Measurements from ENCODE around the gene PRSS2.

PRSS2 gene

DNA sequence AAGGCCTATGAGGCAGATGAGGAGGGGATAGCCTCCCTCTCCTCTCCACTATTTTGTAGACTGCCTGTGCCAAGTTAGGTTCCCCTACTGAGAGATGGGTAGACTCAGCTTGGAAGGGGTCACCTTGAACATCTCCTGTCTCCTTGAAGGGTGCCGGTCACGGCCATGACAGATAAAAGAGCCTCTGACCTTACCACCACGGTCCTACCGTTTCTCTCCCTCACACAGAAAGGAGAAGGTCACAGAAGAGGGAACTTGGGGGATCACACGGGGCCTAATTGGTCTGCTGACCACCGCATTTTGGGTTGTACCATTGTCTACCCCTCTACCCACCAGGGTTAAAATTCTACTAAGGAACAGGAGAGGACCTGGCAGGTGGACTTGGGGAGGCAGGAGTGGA lies 17.0 kb downstream of the PRSS2 start:
- H3K9me3 ChIP-seq (ENCODE audit: control insufficient read depth in 2 of 2, low read length in 2 of 2), result no peaks in the 10 kb centered on the region
- no peak overlapping the region for H3K27ac ChIP-seq (ENCODE audit: low read length)
- no peak overlapping the region for H3K9ac ChIP-seq (ENCODE audit: low read length in 2 of 2)
- H3K4me1 ChIP-seq (ENCODE audit: control insufficient read depth, insufficient read depth, low read length), result peaks cover 5% of the 10 kb centered on the region
- H3K36me3 ChIP-seq (ENCODE audit: control insufficient read depth in 2 of 2, insufficient read depth in 2 of 2, low read length in 2 of 2), result no peaks in the 10 kb centered on the region
- H3K27me3 ChIP-seq (ENCODE audit: control insufficient read depth in 1 of 2, insufficient read depth in 2 of 2, low read length in 2 of 2), result peaks cover 3 to 7% of the 10 kb centered on the region in 2 donors
- H3K4me3 ChIP-seq (ENCODE audit: low read length in 2 of 2), result no peak overlapping the region

DNA sequence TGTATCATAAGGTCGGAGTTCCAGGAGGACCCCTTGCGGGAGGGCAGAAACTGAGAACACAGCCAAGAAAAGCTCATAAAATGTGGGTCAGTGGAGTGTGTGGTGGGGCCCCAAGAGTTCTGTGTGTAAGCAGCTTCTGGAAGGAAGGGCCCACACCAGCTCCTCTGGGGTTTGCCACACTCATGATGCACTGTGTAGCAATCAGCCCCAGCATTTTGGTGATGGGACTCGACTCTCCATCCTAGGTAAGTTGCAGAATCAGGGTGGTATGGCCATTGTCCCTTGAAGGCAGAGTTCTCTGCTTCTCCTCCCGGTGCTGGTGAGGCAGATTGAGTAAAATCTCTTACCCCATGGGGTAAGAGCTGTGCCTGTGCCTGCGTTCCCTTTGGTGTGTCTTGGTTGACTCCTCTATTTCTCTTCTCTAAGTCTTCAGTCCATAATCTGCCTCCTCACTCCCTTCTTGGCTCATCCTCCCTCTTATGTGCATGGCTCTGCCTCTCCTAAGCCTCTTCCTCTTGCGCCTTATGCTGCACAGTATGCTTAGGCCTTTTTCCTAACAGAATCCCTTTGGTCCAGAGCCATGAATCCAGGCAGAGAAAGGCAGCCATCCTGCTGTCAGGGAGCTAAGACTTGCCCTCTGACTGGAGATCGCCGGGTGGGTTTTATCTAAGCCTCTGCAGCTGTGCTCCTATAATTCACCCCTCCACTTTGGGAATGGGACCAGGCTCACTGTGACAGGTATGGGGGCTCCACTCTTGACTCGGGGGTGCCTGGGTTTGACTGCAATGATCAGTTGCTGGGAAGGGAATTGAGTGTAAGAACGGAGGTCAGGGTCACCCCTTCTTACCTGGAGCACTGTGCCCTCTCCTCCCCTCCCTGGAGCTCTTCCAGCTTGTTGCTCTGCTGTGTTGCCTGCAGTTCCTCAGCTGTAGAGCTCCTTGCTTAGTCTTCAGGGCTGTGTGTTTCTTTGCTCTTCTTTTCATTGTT lies 17.8 kb downstream of the PRSS2 start:
- Histone ChIP-seq H3K27ac (ENCODE audit: low read length) (no peak overlapping the region), H3K4me3 (ENCODE audit: low read length in 2 of 2) (no peak overlapping the region), H3K27me3 (ENCODE audit: control insufficient read depth in 1 of 2, insufficient read depth in 2 of 2, low read length in 2 of 2) (peaks cover 0 to 14% of the 10 kb centered on the region in 2 donors), H3K9me3 (ENCODE audit: control insufficient read depth in 2 of 2, low read length in 2 of 2) (no peaks in the 10 kb centered on the region), H3K4me1 (ENCODE audit: control insufficient read depth, insufficient read depth, low read length) (no peaks in the 10 kb centered on the region), H3K36me3 (ENCODE audit: control insufficient read depth in 2 of 2, insufficient read depth in 2 of 2, low read length in 2 of 2) (no peaks in the 10 kb centered on the region), H3K9ac (ENCODE audit: low read length in 2 of 2) (no peak overlapping the region)

DNA sequence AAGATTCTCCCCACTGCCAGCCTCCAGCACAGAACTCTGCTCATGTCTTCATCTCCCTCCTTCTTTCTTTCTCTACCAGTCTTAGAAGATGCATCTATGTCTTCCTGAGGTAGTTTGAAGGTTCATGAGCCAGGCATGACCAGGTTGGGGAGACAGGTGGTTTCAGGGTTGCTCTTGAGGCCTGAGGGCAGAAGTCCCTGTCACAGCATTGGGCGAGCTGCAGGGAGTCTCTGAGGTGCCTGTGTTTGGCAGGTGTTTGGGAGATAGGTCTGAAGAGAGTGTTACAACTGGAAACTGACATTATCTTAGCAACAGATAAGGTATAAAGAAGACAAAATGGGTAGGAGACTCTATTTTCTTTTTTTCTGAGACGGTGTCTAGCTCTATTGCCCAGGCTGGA lies 18.7 kb downstream of the PRSS2 start:
- Histone ChIP-seq H3K27ac (ENCODE audit: low read length) (no peak overlapping the region), H3K9ac (ENCODE audit: low read length in 2 of 2) (no peak overlapping the region), H3K4me1 (ENCODE audit: control insufficient read depth, insufficient read depth, low read length) (no peaks in the 10 kb centered on the region), H3K4me3 (ENCODE audit: low read length in 2 of 2) (no peak overlapping the region), H3K36me3 (ENCODE audit: control insufficient read depth in 2 of 2, insufficient read depth in 2 of 2, low read length in 2 of 2) (no peaks in the 10 kb centered on the region), H3K9me3 (ENCODE audit: control insufficient read depth in 2 of 2, low read length in 2 of 2) (no peaks in the 10 kb centered on the region), H3K27me3 (ENCODE audit: control insufficient read depth in 1 of 2, insufficient read depth in 2 of 2, low read length in 2 of 2) (peaks cover 0 to 19% of the 10 kb centered on the region in 2 donors)

DNA sequence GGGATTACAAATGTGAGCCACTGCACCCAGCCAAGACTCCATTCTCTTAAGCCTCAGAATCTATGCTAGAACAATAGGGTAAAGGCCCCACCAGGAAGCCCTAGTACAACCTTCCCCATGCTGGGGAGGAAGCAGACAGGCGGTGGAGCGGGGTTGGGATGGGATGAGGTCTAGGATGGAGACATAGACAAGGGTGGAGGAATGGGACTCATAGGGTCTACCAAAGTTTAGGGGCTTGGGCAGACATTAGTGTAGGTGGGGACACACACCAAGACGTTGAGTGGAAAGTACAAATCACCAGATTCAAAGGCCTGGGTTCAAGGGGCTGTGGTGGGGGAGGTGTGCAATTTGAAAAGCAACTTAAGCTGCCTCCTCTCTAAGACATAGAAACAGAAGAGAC lies 19.3 kb downstream of the PRSS2 start:
- Histone ChIP-seq H3K4me3 (ENCODE audit: low read length in 2 of 2) (no peak overlapping the region), H3K9me3 (ENCODE audit: control insufficient read depth in 2 of 2, low read length in 2 of 2) (no peaks in the 10 kb centered on the region), H3K27ac (ENCODE audit: low read length) (no peak overlapping the region), H3K36me3 (ENCODE audit: control insufficient read depth in 2 of 2, insufficient read depth in 2 of 2, low read length in 2 of 2) (no peaks in the 10 kb centered on the region), H3K4me1 (ENCODE audit: control insufficient read depth, insufficient read depth, low read length) (no peaks in the 10 kb centered on the region), H3K9ac (ENCODE audit: low read length in 2 of 2) (no peak overlapping the region), H3K27me3 (ENCODE audit: control insufficient read depth in 1 of 2, insufficient read depth in 2 of 2, low read length in 2 of 2) (peaks cover 0 to 24% of the 10 kb centered on the region in 2 donors)

DNA sequence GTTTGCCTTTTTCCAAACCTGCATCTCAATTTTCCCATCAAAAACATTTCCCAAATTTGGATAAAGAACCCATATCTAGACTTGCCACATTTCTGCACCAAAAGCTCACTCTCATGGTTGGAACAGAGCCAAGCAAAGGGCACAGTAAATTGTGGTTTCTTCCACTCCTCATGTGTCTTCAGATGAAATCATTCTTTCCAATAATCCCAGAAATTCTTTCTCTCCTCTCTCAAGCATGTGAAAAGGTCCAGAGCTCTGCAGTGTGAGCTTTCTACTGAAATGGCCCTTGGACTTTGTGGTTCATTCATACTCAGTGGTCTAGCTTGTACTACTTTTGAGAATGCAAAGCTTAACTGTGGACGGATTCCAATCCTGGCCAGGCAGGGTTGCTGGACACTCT lies 19.8 kb downstream of the PRSS2 start:
- Histone ChIP-seq H3K27ac (ENCODE audit: low read length) (no peak overlapping the region), H3K36me3 (ENCODE audit: control insufficient read depth in 2 of 2, insufficient read depth in 2 of 2, low read length in 2 of 2) (no peaks in the 10 kb centered on the region), H3K9me3 (ENCODE audit: control insufficient read depth in 2 of 2, low read length in 2 of 2) (no peaks in the 10 kb centered on the region), H3K9ac (ENCODE audit: low read length in 2 of 2) (no peak overlapping the region), H3K27me3 (ENCODE audit: control insufficient read depth in 1 of 2, insufficient read depth in 2 of 2, low read length in 2 of 2) (peaks cover 2 to 28% of the 10 kb centered on the region in 2 donors), H3K4me1 (ENCODE audit: control insufficient read depth, insufficient read depth, low read length) (no peaks in the 10 kb centered on the region), H3K4me3 (ENCODE audit: low read length in 2 of 2) (no peak overlapping the region)

DNA sequence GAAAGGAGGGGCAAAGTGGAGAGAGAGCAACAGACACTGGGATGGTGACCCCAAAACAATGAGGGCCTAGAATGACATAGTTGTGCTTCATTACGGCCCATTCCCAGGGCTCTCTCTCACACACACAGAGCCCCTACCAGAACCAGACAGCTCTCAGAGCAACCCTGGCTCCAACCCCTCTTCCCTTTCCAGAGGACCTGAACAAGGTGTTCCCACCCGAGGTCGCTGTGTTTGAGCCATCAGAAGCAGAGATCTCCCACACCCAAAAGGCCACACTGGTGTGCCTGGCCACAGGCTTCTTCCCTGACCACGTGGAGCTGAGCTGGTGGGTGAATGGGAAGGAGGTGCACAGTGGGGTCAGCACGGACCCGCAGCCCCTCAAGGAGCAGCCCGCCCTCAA lies 20.7 kb downstream of the PRSS2 start:
- Histone ChIP-seq H3K27ac (ENCODE audit: low read length) (no peak overlapping the region), H3K9ac (ENCODE audit: low read length in 2 of 2) (no peak overlapping the region), H3K36me3 (ENCODE audit: control insufficient read depth in 2 of 2, insufficient read depth in 2 of 2, low read length in 2 of 2) (no peaks in the 10 kb centered on the region), H3K9me3 (ENCODE audit: control insufficient read depth in 2 of 2, low read length in 2 of 2) (no peaks in the 10 kb centered on the region), H3K4me3 (ENCODE audit: low read length in 2 of 2) (no peak overlapping the region), H3K27me3 (ENCODE audit: control insufficient read depth in 1 of 2, insufficient read depth in 2 of 2, low read length in 2 of 2) (peaks cover 11 to 37% of the 10 kb centered on the region in 2 donors), H3K4me1 (ENCODE audit: control insufficient read depth, insufficient read depth, low read length) (peaks cover 3% of the 10 kb centered on the region)

DNA sequence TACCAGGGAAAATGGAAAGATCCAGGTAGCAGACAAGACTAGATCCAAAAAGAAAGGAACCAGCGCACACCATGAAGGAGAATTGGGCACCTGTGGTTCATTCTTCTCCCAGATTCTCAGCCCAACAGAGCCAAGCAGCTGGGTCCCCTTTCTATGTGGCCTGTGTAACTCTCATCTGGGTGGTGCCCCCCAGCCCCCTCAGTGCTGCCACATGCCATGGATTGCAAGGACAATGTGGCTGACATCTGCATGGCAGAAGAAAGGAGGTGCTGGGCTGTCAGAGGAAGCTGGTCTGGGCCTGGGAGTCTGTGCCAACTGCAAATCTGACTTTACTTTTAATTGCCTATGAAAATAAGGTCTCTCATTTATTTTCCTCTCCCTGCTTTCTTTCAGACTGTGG lies 21.4 kb downstream of the PRSS2 start:
- no peak overlapping the region for H3K27ac ChIP-seq (ENCODE audit: low read length)
- H3K9ac ChIP-seq (ENCODE audit: low read length in 2 of 2), result no peak overlapping the region
- H3K9me3 ChIP-seq (ENCODE audit: control insufficient read depth in 2 of 2, low read length in 2 of 2), result no peaks in the 10 kb centered on the region
- no peaks in the 10 kb centered on the region for H3K36me3 ChIP-seq (ENCODE audit: control insufficient read depth in 2 of 2, insufficient read depth in 2 of 2, low read length in 2 of 2)
- H3K27me3 ChIP-seq (ENCODE audit: control insufficient read depth in 1 of 2, insufficient read depth in 2 of 2, low read length in 2 of 2), result peaks cover 17 to 37% of the 10 kb centered on the region in 2 donors
- H3K4me3 ChIP-seq (ENCODE audit: low read length in 2 of 2), result no peak overlapping the region
- H3K4me1 ChIP-seq (ENCODE audit: control insufficient read depth, insufficient read depth, low read length), result peaks cover 8% of the 10 kb centered on the region

DNA sequence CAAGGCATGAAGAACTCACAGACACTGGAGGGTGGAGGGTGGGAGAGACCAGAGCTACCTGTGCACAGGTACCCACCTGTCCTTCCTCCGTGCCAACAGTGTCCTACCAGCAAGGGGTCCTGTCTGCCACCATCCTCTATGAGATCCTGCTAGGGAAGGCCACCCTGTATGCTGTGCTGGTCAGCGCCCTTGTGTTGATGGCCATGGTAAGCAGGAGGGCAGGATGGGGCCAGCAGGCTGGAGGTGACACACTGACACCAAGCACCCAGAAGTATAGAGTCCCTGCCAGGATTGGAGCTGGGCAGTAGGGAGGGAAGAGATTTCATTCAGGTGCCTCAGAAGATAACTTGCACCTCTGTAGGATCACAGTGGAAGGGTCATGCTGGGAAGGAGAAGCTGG lies 21.8 kb downstream of the PRSS2 start:
- Histone ChIP-seq H3K27ac (ENCODE audit: low read length) (no peak overlapping the region), H3K9me3 (ENCODE audit: control insufficient read depth in 2 of 2, low read length in 2 of 2) (no peaks in the 10 kb centered on the region), H3K4me1 (ENCODE audit: control insufficient read depth, insufficient read depth, low read length) (peaks cover 13% of the 10 kb centered on the region), H3K36me3 (ENCODE audit: control insufficient read depth in 2 of 2, insufficient read depth in 2 of 2, low read length in 2 of 2) (no peaks in the 10 kb centered on the region), H3K27me3 (ENCODE audit: control insufficient read depth in 1 of 2, insufficient read depth in 2 of 2, low read length in 2 of 2) (peaks cover 22 to 40% of the 10 kb centered on the region in 2 donors), H3K9ac (ENCODE audit: low read length in 2 of 2) (no peak overlapping the region), H3K4me3 (ENCODE audit: low read length in 2 of 2) (no peak overlapping the region)

DNA sequence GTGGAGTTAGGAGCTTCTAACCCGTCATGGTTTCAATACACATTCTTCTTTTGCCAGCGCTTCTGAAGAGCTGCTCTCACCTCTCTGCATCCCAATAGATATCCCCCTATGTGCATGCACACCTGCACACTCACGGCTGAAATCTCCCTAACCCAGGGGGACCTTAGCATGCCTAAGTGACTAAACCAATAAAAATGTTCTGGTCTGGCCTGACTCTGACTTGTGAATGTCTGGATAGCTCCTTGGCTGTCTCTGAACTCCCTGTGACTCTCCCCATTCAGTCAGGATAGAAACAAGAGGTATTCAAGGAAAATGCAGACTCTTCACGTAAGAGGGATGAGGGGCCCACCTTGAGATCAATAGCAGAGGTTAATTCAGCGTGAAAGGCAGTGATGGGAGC lies 22.4 kb downstream of the PRSS2 start:
- Histone ChIP-seq H3K4me3 (ENCODE audit: low read length in 2 of 2) (no peak overlapping the region), H3K36me3 (ENCODE audit: control insufficient read depth in 2 of 2, insufficient read depth in 2 of 2, low read length in 2 of 2) (no peaks in the 10 kb centered on the region), H3K4me1 (ENCODE audit: control insufficient read depth, insufficient read depth, low read length) (peaks cover 15% of the 10 kb centered on the region), H3K9me3 (ENCODE audit: control insufficient read depth in 2 of 2, low read length in 2 of 2) (no peaks in the 10 kb centered on the region), H3K27me3 (ENCODE audit: control insufficient read depth in 1 of 2, insufficient read depth in 2 of 2, low read length in 2 of 2) (peaks cover 28 to 45% of the 10 kb centered on the region in 2 donors), H3K9ac (ENCODE audit: low read length in 2 of 2) (no peak overlapping the region), H3K27ac (ENCODE audit: low read length) (no peak overlapping the region)

DNA sequence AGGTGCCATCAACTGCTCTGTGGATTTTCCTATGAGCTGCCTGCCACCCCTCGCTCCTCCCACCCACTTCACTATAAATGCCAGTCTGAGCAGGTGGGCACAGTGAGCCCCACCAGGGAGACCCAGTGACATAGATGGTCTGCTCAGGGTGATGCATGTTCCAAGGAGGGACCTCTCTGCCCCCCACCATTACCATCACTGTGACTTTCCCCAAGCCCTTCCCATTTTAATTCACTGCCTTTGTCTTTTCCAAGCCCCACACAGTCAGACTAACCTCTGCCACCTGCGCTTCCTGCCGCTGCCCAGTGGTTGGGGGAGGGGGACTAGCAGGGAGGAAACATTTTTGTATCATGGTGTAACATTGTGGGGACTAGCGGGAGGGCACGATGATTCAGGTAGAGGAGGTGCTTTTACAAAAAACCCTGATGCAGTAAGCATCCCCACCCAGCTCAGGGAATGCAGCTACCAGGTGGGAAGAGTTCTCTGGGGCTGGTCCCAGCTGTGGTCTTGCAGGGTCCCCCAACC lies 24.6 kb downstream of the PRSS2 start:
- Histone ChIP-seq H3K27ac (ENCODE audit: low read length) (no peak overlapping the region), H3K4me3 (ENCODE audit: low read length in 2 of 2) (no peak overlapping the region), H3K9ac (ENCODE audit: low read length in 2 of 2) (no peak overlapping the region), H3K9me3 (ENCODE audit: control insufficient read depth in 2 of 2, low read length in 2 of 2) (no peaks in the 10 kb centered on the region), H3K4me1 (ENCODE audit: control insufficient read depth, insufficient read depth, low read length) (peaks cover 15% of the 10 kb centered on the region), H3K27me3 (ENCODE audit: control insufficient read depth in 1 of 2, insufficient read depth in 2 of 2, low read length in 2 of 2) (peaks cover 38 to 51% of the 10 kb centered on the region in 2 donors), H3K36me3 (ENCODE audit: control insufficient read depth in 2 of 2, insufficient read depth in 2 of 2, low read length in 2 of 2) (no peaks in the 10 kb centered on the region)

DNA sequence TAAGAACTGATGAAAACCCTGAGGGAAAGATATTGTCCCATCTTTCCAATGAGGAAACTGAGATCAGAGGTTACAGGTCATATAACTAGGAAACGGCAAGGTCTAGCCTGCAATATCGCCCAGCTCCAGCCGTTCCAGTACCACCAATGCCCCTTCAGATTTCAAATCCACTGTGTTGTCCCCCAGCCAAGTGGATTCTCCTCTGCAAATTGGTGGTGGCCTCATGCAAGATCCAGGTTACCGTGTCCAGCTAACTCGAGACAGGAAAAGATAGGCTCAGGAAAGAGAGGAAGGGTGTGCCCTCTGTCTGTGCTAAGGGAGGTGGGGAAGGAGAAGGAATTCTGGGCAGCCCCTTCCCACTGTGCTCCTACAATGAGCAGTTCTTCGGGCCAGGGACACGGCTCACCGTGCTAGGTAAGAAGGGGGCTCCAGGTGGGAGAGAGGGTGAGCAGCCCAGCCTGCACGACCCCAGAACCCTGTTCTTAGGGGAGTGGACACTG lies 25.3 kb downstream of the PRSS2 start:
- H3K36me3 ChIP-seq (ENCODE audit: control insufficient read depth in 2 of 2, insufficient read depth in 2 of 2, low read length in 2 of 2), result no peaks in the 10 kb centered on the region
- no peak overlapping the region for H3K4me3 ChIP-seq (ENCODE audit: low read length in 2 of 2)
- no peak overlapping the region for H3K9ac ChIP-seq (ENCODE audit: low read length in 2 of 2)
- H3K27ac ChIP-seq (ENCODE audit: low read length), result no peak overlapping the region
- H3K4me1 ChIP-seq (ENCODE audit: control insufficient read depth, insufficient read depth, low read length), result peaks cover 15% of the 10 kb centered on the region
- peaks cover 43 to 54% of the 10 kb centered on the region in 2 donors for H3K27me3 ChIP-seq (ENCODE audit: control insufficient read depth in 1 of 2, insufficient read depth in 2 of 2, low read length in 2 of 2)
- H3K9me3 ChIP-seq (ENCODE audit: control insufficient read depth in 2 of 2, low read length in 2 of 2), result no peaks in the 10 kb centered on the region
